HepG2 (cell line): ENCODE data around the gene LCTL. TPM values are rescaled to one million over a fixed set of nuclear protein-coding genes. Genes with fewer than 3 reads are reported as not detected.

ENCODE experiments used
- ATAC-seq: fragments of 200-7000 bp; cut with Tn5 transposase; 3 replicates; pipeline ENCODE4 v1.9.1; 2020; ENCODE audit warnings: mild to moderate bottlenecking, moderate library complexity
- BruUV-seq: library from RNA; stranded (reverse); fragments of 400-500 nt; replicated peaks from 2 replicates; lab custom pipeline; 2021; lab: Mats Ljungman, UMichigan
- CTCF ChIA-PET: fragments of 300-600 bp; formaldehyde crosslinking; extraction: SDS; loops from one replicate; lab custom pipeline; 2021; ENCODE audit warnings: low total read pairs, inconsistent platforms, low intra/inter-chr PET ratio; lab: Yijun Ruan, JAX
- POLR2A ChIA-PET: fragments of 350-600 bp; sonication (Branson Sonifier 250); formaldehyde crosslinking; loops from one replicate; lab custom pipeline; 2020; ENCODE audit warnings: antibody characterized with exemption, inconsistent platforms; lab: Yijun Ruan, JAX
- DNase-seq: peaks from one replicate; pipeline ENCODE4 v3.0.0-alpha.2; 2015; ENCODE audit warnings: low spot score
- FAIRE-seq: peaks from 3 replicates; lab custom pipeline; 2011; peaks lifted over from hg19 to GRCh38; lab: Jason Lieb, UNC
- H2AFZ ChIP-seq: one replicate; pipeline ENCODE4 v1.6.1; 2011; ENCODE audit warnings: low read length, inconsistent platforms
- H3K27ac ChIP-seq: fragments of 300-600 bp; 3 replicates; pipeline ENCODE4 v1.8.0; 2011; ENCODE audit warnings: mixed run types, mild to moderate bottlenecking, mixed read lengths, low read length, inconsistent platforms; ENCODE audit not compliant: insufficient read depth; ENCODE audit errors: extremely low read length
- H3K27me3 ChIP-seq, 2 experiments: fragments of 200-600 bp in 1 of 2; 2 replicates in 1 of 2; 3 replicates in 1 of 2; pipeline versions ENCODE4 v1.6.0 to v1.8.0; 2011; ENCODE audit warnings: low read length in 2 of 2, mild to moderate bottlenecking in 2 of 2, moderate library complexity in 2 of 2, inconsistent platforms in 1 of 2; ENCODE audit not compliant: insufficient read depth in 2 of 2, control insufficient read depth in 1 of 2
- H3K36me3 ChIP-seq, 2 experiments: fragments of 200-600 bp in 1 of 2; replicated peaks in 1 of 2; 2 replicates in 1 of 2; 3 replicates in 1 of 2; pipeline versions ENCODE4 v1.5.1 to v1.8.0; 2011; ENCODE audit warnings: low read length in 2 of 2, inconsistent platforms in 1 of 2; ENCODE audit not compliant: insufficient read depth in 2 of 2, control insufficient read depth in 1 of 2
- H3K4me1 ChIP-seq: 2 replicates; pipeline ENCODE4 v1.5.1; 2012; ENCODE audit warnings: low read length, inconsistent platforms; ENCODE audit not compliant: insufficient read depth
- H3K4me2 ChIP-seq: 2 replicates; pipeline ENCODE4 v1.6.0; 2011; ENCODE audit warnings: low read depth, low read length, inconsistent platforms
- H3K4me3 ChIP-seq, 3 experiments: fragments of 200-600 bp in 1 of 3; sonication (generic), shearing (Covaris generic) in 1 of 3; replicated peaks in 1 of 3; 2 replicates each; pipeline ENCODE4 v1.5.1; 2011 to 2016; ENCODE audit warnings: low read length in 3 of 3, inconsistent platforms in 2 of 3, low read depth in 2 of 3, mild to moderate bottlenecking in 2 of 3, control low read depth in 1 of 3, mixed read lengths in 1 of 3; ENCODE audit not compliant: insufficient read depth in 1 of 3
- H3K79me2 ChIP-seq: one replicate; pipeline ENCODE4 v1.6.1; 2011; ENCODE audit warnings: low read length, inconsistent platforms; ENCODE audit not compliant: insufficient read depth
- H3K9ac ChIP-seq: 2 replicates; pipeline ENCODE4 v1.6.0; 2011; ENCODE audit warnings: mild to moderate bottlenecking, low read depth, low read length, inconsistent platforms; ENCODE audit not compliant: insufficient read depth
- H3K9me3 ChIP-seq: 2 replicates; pipeline ENCODE4 v1.5.1; 2012; ENCODE audit warnings: mild to moderate bottlenecking, low read length
- H4K20me1 ChIP-seq: 2 replicates; pipeline ENCODE4 v1.6.0; 2011; ENCODE audit warnings: inconsistent platforms, mild to moderate bottlenecking, low read length, moderate library complexity; ENCODE audit not compliant: insufficient read depth
- HNRNPK ChIP-seq: fragments of 200-400 bp; formaldehyde crosslinking; IDR thresholded peaks from 2 replicates; pipeline ENCODE4 v1.6.1; 2018; ENCODE audit warnings: low read length, low read depth, moderate library complexity, mild to moderate bottlenecking; ENCODE audit not compliant: poor library complexity, severe bottlenecking
- JDP2 ChIP-seq: sonication (generic); formaldehyde crosslinking; IDR thresholded peaks from 2 replicates; pipeline ENCODE4 v1.8.1; 2022; ENCODE audit warnings: missing genetic modification reagents, borderline replicate concordance
- MAX ChIP-seq: IDR thresholded peaks from 2 replicates; pipeline ENCODE4 v1.6.1; 2012; ENCODE audit warnings: inconsistent platforms
- MYC ChIP-seq: sonication (generic); formaldehyde crosslinking; IDR thresholded peaks from 2 replicates; pipeline ENCODE4 v1.9.0; 2021; ENCODE audit warnings: missing genetic modification reagents, borderline replicate concordance
- ZKSCAN5 ChIP-seq: sonication (generic); formaldehyde crosslinking; IDR thresholded peaks from 2 replicates; pipeline ENCODE4 v1.5.1; 2020; ENCODE audit warnings: mild to moderate bottlenecking, missing genetic modification reagents
- ZNF563 ChIP-seq: sonication (generic); formaldehyde crosslinking; IDR thresholded peaks from 2 replicates; pipeline ENCODE4 v1.8.0; 2022; ENCODE audit warnings: mild to moderate bottlenecking, moderate library complexity, missing genetic modification reagents
- ZNF773 ChIP-seq: sonication (generic); formaldehyde crosslinking; IDR thresholded peaks from 2 replicates; pipeline ENCODE4 v1.4.0; 2020; ENCODE audit warnings: missing genetic modification reagents, borderline replicate concordance
- ZNF883 ChIP-seq: sonication (generic); formaldehyde crosslinking; IDR thresholded peaks from 2 replicates; pipeline ENCODE4 v1.5.1; 2020; ENCODE audit warnings: mild to moderate bottlenecking, missing genetic modification reagents; ENCODE audit errors: not compliant biosample characterization
- WGBS: methylation state at CpG from one replicate; pipeline ENCODE4 v1.1.6; 2017; ENCODE audit warnings: low lambda C conversion rate; 5-methylcytosine and 5-hydroxymethylcytosine counted together
- in situ Hi-C: cut with HindIII; loops from 2 replicates; pipeline ENCODE4 v1.10.0; 2017; ENCODE audit warnings: low pct_unique_long_range_greater_than_20kb; ENCODE audit not compliant: extremely low pct_ligation_motif_present
- intact Hi-C: fragments of 100-400 bp; cut with micrococcal nuclease; formaldehyde crosslinking; loops from one replicate; pipeline ENCODE4 v1.10.0; 2022; ENCODE audit not compliant: unreplicated experiment
- polyA plus RNA-seq, 8 experiments: library from polyadenylated mRNA; depleted of rRNA in 3 of 8; stranded (reverse) in 7 of 8; unstranded in 1 of 8; fragments of >200 nt; fragmentation: Illumina TruSeq in 4 of 8; extraction: Trizol in 4 of 8; gene quantifications; 2 replicates each; pipeline versions ENCODE4 v1.2.1 to v1.2.3, GENCODE V29; 2011 to 2016; ENCODE audit warnings: low read depth in 4 of 8, missing spikeins in 1 of 8, mixed read lengths in 1 of 8; ENCODE audit not compliant: insufficient read depth in 1 of 8
- total RNA-seq, 5 experiments: library from RNA; depleted of rRNA; stranded (reverse); fragments of >200 nt; fragmentation: Illumina TruSeq; extraction: Trizol; gene quantifications; 2 replicates each; pipeline ENCODE4 v1.2.3, GENCODE V29; 2016; ENCODE audit warnings: low read depth in 1 of 5
- TF ChIP-seq, protein P1 (sequence below): sonication (generic); formaldehyde crosslinking; IDR thresholded peaks from 2 replicates; pipeline ENCODE4 v1.5.0; 2020; ENCODE audit warnings: missing genetic modification reagents

LCTL gene
- total and polyA plus RNA-seq, 2 of the 13 experiments (the other 11 are each of a cell fraction or from before 2014, with no cell fraction given), result 0.96 to 1.4 TPM

- ChIA-PET CTCF (no interaction called here), POLR2A (interaction anchor here (1.4 kb wide), 2 partner anchors 9 to 589 kb away, joined by 3 to 8 read pairs; partner anchors contain the start of gene SNAPC5)
- peaks cover 25% of the 10 kb centered on the region for H4K20me1 ChIP-seq
- peak overlapping the region; percentile 16 for H2AFZ ChIP-seq
- 2% methylated on average over 4 of the region's 4 CpGs for WGBS
- intact Hi-C loops (loop anchor here (5.0 kb wide), 1 partner anchor 61 kb away; the partner anchor contains the start of gene LCTL), in situ Hi-C loops (no loop called here)
- H3K27me3 ChIP-seq, result peaks cover 0 to 5% of the 10 kb centered on the region in 2 experiments; a peak in 1 of 5 replicates
- peak overlapping the region; percentile 96 for H3K9ac ChIP-seq
- H3K27ac ChIP-seq, result peak overlapping the region; percentile 89
- H3K36me3 ChIP-seq, result peaks cover 4 to 24% of the 10 kb centered on the region in 2 experiments; a peak in 4 of 5 replicates
- H3K79me2 ChIP-seq, result peaks cover 55% of the 10 kb centered on the region
- peak overlapping the region; percentile 93 for H3K4me2 ChIP-seq
- H3K4me1 ChIP-seq, result peaks cover 43% of the 10 kb centered on the region
- no peaks in the 10 kb centered on the region for H3K9me3 ChIP-seq
- no TSS peak for BruUV-seq
- TF ChIP-seq ZNF773 (CRISPR knock-in tag) (no peak), ZNF563 (CRISPR knock-in tag) (no peak), ZNF883 (CRISPR knock-in tag) (no peak), ZKSCAN5 (CRISPR knock-in tag) (no peak), JDP2 (CRISPR knock-in tag) (no peak), HNRNPK (no peak), MYC (CRISPR knock-in tag) (no peak), MAX (no peak)
- TF ChIP-seq, protein P1, sequence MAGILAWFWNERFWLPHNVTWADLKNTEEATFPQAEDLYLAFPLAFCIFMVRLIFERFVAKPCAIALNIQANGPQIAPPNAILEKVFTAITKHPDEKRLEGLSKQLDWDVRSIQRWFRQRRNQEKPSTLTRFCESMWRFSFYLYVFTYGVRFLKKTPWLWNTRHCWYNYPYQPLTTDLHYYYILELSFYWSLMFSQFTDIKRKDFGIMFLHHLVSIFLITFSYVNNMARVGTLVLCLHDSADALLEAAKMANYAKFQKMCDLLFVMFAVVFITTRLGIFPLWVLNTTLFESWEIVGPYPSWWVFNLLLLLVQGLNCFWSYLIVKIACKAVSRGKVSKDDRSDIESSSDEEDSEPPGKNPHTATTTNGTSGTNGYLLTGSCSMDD (CRISPR knock-in tag), result no peak
- TF ChIP-seq, all 625 proteins: peak for 0
- no peak for FAIRE-seq
- ATAC-seq, result no peak
- DNase-seq, result no peak
- peak overlapping the region; percentile 69 to 100 (median 88) for H3K4me3 ChIP-seq
Observed at GRCh38 chr15:66505818-66506217, 60.0 kb downstream of the LCTL start.
